Right hindlimb (tissue), 1 donor: Measurements from ENCODE around the gene TBC1D3B.
"Not testable (repeated sequence)": the region's sequence is repeated elsewhere in the genome, so short reads cannot be mapped to it uniquely, and the experiment has no call there.

Source experiments
- DNase-seq: peaks from one replicate; pipeline ENCODE4 v3.0.0-alpha.2; 2018

The TBC1D3B gene

DNA sequence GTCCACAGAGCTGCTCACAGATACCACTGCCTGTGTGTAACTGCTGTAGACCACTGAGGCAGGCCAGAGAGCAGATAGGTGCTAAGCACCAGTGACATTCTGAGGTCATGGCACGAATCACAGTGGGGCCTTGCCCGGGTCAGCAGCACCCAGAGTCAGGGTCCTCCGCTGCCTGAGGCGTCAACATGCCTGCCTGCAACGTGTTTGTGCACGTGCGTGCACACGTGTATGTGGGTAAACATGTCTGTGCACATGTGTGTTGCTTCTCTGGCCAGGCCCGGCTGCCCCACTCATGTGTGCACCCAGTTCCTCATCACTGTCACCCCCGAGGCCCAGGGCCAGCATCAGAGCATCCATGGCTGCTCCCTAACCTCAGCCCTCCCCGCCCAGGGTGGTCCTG is at the start of gene TBC1D3B:
TBC1D3B (minus strand) TSS at position 101 of the 400 bp plus-strand sequence. CDS start 1,586 bp downstream, outside the sequence.
- DNase-seq: not testable (repeated sequence)

DNA sequence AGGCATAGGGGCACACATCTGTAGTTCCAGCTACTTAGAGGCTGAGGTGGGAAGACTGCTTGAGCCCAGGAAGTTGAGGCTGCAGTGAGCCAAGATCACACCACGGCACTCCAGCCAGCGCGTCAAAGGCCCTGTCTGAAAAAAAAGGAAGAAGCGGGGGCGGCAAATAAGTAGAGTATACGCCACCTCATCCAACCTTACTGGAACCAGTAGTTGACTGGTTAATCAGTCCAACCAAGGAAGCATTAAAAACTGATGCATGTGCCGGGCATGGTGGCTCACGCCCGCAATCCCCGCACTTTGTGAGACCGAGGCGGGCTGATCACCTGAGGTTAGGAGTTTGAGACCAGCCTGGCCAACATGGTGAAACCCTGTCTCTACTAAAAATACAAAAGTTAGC is 46.5 kb upstream of the TBC1D3B start:
- not testable (repeated sequence) for DNase-seq

DNA sequence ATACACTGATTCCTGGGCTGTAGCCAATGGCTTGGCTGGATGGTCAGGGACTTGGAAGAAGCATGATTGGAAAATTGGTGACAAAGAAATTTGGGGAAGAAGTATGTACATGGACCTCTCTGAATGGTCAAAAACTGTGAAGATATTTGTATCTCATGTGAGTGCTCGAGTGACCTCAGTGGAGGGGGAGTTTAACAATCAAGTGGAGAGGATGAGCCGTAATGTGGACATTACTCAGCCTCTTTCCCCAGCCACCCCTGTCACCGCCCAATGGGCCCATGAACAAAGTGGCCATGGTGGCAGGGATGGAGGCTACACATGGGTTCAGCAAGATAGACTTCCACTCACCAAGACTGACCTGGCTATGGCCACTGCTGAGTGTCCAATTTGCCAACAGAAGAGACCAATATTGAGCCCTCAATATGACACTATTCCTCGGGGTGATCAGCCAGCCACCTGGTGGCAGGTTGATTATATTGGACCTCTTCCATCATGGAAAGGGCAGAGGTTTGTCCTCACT is 45.2 kb upstream of the TBC1D3B start:
- not testable (repeated sequence) for DNase-seq

DNA sequence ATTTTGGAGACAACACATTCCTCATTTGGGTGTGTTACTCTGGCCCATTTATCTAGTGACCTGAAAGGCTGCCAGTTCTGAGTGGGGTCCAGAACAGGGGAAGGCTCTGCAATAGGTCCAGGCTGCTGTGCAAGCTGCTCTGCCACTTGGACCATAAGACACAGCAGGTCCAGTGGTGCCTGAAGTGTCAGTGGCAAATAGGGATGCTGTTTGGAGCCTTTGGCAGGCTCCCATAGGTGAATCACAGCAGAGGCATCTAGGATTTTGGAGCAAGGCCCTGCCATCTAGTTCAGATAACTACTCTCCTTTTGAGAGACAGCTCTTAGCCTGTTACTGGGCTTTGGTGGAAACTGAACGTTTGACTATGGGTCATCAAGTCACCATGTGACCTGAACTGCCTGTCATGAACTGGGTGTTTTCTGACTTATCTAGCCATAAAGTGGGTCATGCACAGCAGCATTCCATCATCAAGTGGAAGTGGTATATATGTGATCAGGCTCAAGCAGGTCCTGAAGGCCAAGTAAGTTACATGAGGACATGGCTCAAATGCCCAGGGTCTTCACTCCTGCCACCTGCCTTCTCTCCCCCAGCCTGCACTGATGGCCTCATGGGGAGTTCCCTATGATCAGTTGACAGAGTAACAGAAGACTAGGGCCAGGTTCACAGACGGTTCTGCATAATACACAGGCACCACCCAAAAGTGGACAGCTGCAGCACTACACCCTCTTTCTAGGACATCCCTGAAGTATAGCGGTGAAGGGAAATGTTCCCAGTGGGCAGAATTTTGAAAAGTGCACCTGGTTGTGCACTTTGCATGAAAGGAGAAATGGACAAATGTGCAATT is 44.5 kb upstream of the TBC1D3B start:
- DNase-seq: not testable (repeated sequence)

DNA sequence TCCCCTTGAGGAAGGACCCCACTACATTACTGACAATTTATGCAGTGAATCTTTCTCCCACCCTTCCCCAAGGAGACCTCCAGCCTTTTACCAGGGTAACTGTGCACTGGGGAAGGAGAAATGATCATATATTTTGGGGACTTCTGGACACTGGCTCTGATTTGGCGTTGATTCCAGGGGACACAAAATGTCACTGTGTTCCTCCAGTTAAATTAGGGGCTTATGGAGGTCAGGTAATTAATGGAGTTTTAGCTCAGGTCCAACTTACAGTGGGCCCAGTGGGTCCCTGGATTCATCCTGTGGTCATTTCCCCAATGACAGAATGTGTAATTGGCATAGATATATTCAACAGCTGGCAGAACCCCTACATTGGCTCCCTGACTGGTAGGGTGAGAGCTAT is 43.1 kb upstream of the TBC1D3B start:
- not testable (repeated sequence) for DNase-seq

DNA sequence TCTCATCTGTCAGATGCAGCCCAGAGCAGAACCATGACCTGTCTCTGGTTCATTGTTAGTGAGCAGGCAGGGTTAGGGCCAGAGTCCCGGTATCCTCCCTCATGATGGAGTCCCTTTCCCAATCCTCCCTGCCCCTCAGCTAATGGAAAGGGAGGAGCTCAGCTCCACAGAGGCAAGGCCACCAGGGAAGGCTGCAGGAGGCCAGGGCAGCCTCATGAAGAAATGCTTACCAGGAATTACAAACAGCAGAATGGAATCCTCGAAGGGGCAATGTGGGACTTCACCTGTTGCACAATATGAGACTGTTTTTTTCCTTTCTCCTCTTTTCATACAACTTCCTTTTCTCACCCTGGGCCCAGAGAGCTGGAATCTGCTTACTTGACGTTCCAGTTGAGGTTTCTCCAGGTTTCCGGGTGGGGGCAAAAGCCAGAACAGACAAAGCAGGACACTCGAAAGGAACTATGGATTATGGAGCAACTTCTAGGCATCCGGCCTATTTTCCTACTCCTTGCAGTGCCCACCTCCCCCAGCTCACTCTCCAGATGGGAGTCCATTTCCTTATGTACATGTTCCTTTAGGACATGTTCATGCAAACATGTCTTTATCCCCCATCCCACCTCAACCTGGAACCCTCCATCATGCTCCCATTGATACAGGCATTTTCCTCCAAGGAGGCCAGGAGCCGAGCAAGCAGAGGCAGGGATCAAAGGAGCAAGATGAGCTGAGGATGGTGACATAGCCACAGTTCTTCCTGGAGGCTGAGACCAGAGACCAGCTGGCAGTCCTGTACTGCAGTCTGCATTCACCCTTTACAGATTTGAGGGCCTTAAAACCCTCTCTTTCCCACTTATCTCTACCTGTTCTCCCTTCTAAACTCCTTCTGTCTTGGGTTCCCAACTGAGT is 39.2 kb upstream of the TBC1D3B start:
- DNase-seq: not testable (repeated sequence)

DNA sequence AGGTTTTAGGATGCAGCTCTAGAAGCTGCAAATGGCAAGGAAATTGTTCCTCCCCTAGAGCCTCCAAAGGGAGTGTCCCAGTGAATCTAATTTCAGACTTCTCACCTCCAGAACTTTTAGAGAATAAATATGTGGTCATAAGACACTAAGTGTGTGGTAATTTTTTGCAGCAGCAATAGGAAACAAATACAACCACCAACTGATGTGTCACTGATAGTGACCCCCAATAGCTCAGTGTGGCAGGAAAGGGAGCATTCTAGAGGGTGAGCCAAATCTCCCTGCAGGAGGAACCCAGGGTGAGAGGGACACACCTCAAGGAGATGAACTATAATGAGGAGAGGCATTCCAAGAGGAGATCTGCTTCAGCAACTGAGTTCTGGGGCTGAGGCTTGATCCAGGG is 38.5 kb upstream of the TBC1D3B start:
- DNase-seq: no peak

DNA sequence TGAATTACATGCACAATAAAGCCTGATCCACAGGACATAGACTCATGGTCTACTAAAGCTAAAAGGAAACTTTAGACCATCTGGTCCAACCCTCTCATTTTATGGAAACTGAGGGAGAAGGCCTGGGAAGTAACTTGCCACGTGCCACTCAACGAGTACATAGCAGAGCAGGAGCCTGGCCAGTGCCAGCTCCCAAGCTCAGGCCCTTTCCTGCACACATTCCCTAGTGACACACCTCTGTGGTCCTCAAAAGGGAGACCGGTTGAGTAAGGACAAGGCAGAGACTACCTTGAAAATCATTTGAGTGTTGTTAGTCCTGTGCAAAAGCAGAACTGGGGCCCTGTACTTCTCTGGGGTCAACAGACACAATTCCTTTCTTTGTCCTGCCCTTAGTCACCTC is 37.3 kb upstream of the TBC1D3B start:
- no peak for DNase-seq

DNA sequence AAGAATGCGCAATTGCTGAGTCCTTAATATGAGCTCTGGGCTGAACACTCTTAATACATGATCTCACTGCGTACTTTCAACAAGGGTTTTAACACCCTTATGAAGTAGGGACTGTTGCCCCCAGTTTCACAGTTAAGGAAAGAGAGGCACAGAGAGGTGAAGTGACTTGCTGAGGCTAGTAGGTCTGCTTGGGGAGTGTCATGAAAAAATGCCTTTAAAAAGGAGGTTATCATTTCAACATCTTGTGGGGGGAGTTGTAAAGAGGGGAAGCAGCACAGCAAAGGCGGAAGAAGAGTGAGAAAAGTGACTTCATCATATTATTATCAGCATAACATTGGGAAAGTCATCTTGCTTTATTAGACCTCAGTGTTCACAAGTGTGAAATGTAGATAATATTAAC is 36.5 kb upstream of the TBC1D3B start:
- DNase-seq: no peak

DNA sequence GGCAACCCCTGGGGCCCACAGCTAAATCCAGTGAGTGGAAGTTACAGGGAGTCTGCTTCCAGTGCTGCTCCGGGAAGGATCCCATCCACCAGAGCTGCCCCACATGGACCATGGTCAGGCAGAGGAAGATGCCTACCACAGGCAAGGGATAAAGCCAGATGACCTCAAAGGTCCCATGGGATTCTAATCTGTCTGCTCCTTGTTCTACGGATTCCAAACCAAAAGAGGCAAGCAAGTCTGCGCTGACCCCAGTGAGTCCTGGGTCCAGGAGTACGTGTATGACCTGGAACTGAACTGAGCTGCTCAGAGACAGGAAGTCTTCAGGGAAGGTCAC is 35.8 kb upstream of the TBC1D3B start:
- DNase-seq: no peak

DNA sequence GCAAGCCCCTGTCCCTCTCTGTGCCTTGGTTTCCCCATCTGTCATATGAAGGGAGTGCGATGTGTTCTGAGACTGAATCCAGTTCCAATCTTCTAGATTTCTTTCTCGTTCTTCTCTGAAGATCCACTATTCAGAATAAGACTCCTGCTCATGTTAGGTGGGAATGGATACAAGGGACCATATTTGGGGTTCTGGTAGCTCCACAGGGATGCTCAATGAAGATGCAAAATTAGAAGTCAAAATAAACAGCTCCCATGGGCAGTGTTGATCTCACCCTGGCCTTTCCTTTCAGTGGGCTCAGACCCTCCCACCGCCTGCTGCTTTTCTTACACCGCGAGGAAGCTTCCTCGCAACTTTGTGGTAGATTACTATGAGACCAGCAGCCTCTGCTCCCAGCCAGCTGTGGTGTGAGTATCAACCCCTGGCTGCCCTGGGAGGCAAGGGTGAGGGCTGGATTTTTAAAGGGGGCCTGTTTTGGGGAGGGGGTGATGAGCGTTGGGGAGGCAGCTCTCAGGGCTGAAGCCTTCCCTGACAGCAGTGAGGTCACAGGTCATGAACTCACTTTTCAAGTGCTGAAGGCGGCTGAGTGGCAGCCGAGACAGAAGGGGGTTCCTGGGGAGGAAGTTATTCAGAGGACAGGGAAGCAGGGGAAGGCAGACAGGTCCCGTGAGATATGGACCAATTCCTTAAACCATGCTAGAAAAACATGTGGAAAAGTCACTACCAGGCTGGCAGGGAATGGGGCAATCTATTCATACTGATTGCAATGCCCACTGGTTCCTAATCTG is 35.2 kb upstream of the TBC1D3B start:
- not testable (repeated sequence) for DNase-seq

DNA sequence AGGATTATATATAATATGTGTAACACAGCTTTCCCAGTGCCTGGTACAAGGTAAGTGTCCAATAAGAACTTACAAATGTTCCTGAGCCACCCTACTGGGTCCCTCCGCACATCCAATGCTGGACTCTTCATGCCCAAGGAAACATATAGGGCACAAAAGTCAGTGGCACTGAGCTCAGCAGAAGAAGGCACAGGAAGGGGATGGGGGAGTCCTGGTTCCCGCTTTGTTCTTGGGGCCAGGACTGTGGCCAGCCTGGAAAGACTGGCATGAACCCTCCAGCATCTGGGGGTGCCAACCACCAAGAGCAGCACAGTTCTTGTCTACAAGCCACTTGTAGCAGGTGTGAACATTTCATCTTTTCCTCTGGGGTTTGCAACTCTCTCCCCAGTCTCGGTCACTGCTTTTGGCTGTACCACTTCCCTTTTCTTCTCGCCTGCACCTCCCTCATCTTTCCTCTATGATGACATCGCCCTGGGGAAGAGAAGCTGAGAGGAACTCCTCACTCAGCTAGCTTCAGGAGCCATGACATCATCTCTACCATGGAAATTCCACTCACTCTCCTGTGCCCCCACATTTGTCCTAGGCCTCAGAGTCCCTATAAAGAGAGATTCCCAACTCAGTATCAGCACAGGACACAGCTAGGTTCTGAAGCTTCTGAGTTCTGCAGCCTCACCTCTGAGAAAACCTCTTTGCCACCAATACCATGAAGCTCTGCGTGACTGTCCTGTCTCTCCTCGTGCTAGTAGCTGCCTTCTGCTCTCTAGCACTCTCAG is 34.2 kb upstream of the TBC1D3B start, which contains the start of gene CCL4L2:
CCL4L2 (plus strand) TSS at position 625 of the 773 bp plus-strand sequence.
- not testable (repeated sequence) for DNase-seq

DNA sequence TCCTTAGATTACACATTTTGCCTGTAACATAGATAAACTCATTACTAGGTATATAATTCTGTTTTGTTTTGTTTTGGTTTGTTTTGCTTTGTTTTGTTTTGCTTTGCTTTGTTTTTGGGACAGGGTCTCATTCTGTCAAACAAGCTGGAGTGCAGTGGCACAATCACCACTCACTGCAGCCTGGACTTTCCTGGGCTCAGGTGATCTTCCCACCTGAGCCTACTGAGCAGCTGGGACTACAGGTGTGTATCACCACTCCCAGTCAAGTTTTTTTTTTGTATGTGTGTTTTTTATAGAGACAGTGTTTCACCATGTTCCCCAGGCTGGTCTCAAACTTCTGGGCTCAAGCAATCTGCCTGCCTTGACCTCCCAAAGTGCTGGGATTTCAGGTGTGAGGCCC is 33.1 kb upstream of the TBC1D3B start:
- no peak for DNase-seq

DNA sequence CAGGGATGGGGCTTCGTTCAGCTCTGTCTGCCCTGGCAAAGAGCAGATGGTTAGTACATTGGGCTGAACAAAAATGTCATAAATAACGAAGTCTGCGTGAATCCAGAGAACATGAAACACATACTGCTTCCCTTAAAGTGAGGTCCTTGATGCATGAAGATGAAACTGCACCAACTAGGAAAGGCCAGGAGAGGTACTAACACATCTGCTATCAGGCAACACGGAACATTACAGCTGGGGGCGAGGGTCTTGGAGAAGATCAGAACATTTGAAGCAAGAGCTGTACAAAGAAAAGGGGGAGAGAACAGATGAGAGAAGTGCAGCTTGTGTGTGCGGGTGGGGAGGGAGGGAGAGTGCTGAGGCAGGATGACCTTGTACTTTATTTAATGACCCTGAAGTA is 30.9 kb upstream of the TBC1D3B start:
- not testable (repeated sequence) for DNase-seq

DNA sequence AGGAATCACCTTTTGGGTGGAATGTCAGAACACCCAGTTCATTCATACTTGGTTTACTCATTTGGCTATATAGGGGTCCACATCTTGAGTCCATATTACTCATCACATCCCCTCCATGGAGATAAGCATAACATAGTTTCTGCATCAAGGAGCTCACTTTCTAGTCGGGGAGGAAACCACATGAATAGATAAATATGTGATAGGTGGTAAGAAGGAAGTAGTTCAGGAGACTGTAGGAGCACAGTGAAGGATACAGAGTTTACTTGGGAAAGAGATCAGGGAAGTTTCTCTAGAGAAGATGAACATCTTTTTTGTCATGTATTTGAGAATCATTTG is 30.0 kb upstream of the TBC1D3B start:
- not testable (repeated sequence) for DNase-seq

DNA sequence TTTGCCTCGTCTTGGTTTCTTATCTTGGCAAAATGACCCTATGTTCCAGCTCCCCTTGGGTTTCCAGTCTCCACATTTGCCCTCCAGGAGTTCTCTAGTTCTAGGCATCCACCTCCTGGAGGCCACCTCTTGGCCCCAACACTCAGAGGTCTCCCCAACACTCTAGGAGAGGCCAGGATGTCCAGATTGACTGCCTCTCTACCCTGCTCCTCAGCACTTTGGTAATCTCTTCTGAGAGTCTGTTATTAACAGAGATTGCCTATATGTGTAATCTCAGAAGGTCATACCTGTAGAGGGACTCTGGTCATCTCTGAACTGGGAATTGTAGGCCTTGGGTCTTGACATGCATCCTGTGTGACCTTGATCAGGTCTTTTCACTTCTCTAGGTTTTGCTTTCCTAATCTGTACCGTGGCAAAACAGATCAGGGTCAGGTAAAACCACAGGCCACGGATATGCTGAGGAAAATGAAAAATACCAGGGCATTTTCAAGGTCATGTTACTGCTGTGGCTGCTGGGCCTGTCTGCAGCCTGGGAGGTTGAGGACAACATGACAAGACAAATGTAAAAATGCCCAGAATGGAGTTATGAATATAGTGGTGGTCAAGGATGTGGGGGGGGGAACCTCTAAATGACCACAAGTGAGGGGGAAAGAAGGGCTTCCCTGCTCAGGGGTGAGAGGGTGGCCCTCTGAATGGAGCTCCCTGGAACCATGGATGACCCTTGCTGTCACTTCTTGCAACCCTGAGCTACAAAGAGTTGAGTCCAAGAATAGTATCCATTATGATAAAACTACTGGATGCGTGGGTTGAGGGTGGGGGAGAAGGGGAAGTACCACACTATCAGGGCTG is 29.4 kb upstream of the TBC1D3B start:
- no peak for DNase-seq

DNA sequence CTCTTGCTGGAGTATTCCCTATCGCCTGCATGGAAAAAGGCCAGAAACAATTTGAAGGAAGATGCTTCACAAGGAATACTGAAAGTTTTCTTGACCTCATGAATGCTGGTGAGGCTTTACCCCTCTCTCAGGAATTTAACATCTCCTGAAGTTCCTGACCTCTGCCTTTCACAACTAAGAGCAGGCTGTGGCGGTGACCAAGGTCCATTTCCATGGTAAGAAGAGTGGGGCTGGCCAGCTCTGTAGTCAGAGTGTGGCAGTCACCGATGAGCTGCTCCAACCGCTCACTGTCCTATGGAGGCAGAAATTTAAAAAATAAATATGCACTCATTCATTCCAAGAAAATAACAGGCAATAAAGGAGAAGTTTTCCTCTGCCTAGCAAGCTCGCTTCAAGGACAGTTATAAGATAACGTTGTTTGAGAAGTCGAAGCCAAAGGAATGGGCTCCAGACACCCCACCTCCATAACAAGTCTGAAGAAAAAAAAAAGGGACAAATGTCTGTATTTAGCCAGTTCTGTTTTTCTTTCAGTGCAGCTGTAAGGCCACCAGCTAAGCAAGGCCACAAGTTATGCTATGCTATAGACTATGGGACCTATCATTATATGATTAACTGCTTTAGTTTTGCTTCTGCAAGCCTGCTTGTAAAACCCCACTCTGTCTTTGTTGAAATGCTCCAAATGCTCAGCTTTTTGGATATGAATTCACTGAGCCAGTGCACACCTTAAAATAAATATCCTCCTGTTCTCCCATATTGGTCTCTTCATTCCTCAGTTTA is 28.5 kb upstream of the TBC1D3B start:
- DNase-seq: no peak

DNA sequence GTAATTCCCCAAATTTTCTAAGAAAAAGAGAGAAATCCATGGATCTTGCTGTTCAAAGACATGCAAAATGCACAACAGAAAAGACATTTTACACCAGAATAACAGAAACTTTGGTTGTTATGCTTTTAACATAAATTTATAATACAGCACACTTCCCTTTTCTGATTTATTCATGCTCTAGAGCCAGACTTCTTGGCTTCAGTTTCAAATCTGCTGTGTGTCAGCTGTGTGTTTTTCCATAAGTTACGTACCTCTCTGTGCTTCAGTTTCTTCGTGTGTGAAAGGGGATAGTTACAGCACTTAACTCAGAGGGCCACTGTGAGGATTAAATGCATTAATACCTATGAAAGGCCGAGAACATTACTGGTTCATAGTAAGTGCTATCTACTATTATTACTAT is 26.9 kb upstream of the TBC1D3B start:
- no peak for DNase-seq

DNA sequence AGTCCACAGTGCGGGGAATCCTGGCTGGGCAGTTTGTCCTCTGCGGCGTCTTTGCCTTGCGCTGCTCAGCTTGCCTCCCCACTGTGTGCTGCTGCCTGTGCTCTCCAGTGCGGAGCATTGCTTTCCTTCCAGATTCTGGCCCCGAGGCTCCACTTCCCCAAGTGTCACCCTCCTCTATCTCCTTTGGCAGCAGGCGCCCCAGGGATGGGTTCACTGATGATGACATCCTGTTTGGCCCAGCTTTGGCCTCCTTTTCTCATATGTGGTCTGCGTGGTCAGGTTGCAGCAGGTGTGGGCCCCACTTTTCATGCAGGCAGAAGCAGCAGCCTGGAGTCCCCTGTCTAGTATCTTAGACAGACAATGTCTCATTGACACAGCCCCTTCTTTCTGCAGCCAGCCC is 25.1 kb upstream of the TBC1D3B start:
- not testable (repeated sequence) for DNase-seq

DNA sequence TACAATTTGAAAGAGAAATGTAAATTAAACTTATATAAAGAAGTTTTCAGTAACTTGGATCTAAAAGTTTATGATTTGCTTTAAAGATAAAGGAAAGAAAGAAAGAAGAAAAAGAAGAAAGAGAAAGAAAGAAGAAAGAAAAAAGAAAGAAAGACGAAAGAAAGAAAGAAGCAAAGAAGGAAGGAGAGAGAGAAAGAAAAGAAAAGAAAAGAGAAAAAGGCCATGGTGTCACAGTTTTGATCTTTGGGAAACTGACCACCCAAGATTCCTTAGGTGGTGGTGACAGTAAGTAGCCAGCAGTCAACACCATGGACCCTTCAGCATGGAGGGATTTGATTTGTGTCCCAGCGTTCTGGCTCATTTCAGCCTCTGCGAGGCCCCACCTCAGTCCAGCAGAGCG is 24.7 kb upstream of the TBC1D3B start:
- not testable (repeated sequence) for DNase-seq
